Suprapubic skin (tissue), 3 donors: ENCODE data around the gene CCNYL1.

Experiments
- CTCF ChIP-seq, 2 donors: fragments of 200-600 bp in 1 of 2; fragments of 450-650 bp in 1 of 2; sonication (generic) in 1 of 2; IDR thresholded peaks; one replicate each; pipeline ENCODE4 v1.5.1; 2016 to 2019; ENCODE audit warnings: antibody characterized with exemption in 2 of 2, mild to moderate bottlenecking in 1 of 2, moderate library complexity in 1 of 2
- EP300 ChIP-seq: sonication (generic); formaldehyde crosslinking; IDR thresholded peaks from one replicate; pipeline ENCODE4 v1.6.1; 2017; ENCODE audit warnings: antibody characterized with exemption
- POLR2A ChIP-seq, 2 donors: fragments of 450-650 bp; IDR thresholded peaks; one replicate each; pipeline ENCODE4 v1.6.1; 2017; ENCODE audit warnings: antibody characterized with exemption in 2 of 2, mild to moderate bottlenecking in 2 of 2, moderate library complexity in 2 of 2

GRCh38 chr2:207683879-207684627 is 27.4 kb upstream of the CCNYL1 start:
- TF ChIP-seq CTCF (IDR thresholded peaks at IDR 0.05) (no peak), POLR2A (IDR thresholded peaks at IDR 0.05) (no peak), EP300 (no peak)
